ENCODE measurements around the gene DYNC2H1.

DYNC2H1 gene

DNA sequence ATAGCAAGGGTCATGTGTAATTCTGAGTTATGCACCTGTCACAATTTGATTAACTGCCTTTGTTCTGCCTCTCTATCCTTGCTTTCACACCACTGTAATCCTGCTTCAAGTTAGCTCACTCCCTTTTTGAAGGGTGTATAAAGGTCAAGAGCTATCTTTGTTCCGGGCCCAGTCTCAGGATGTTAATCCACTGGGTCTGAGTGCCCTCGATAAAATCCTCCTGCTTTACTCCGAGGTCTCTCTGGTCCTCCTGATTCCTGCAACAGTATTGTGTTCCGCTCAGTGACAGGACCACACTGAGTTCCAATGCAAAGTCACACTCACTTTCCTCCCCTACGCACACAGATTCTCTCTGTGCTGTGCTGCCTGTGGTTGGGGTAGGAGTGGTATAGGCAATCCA is 186.5 kb downstream of the DYNC2H1 start:
- H3K9ac ChIP-seq (ENCODE audit: low read length): no peak overlapping the region
- no peak overlapping the region for H3K56ac ChIP-seq (ENCODE audit: low read length)
- H3K4me2 ChIP-seq (ENCODE audit: low read length): no peak overlapping the region
- no peak overlapping the region for H3K27ac ChIP-seq (ENCODE audit: low read depth, low read length)
- no peaks in the 10 kb centered on the region for H3K27me3 ChIP-seq (ENCODE audit: insufficient read depth, low read length, poor library complexity)
- H3K4ac ChIP-seq (ENCODE audit: low read depth, low read length): no peak overlapping the region
- H2BK15ac ChIP-seq (replicated peaks; ENCODE audit: low read depth): no peak overlapping the region
- no peak overlapping the region for H3K23ac ChIP-seq (ENCODE audit: low read length)
- H3K4me1 ChIP-seq (ENCODE audit: control insufficient read depth, low read depth, low read length): no peaks in the 10 kb centered on the region
- H2BK120ac ChIP-seq (ENCODE audit: low read depth, low read length): no peak overlapping the region
- H4K8ac ChIP-seq (ENCODE audit: low read depth, low read length): no peak overlapping the region
- WGBS (ENCODE audit: extremely low coverage, insufficient coverage, low lambda C conversion rate): no CpG with 5 or more reads among the region's 5 CpGs
- no peak overlapping the region for H4K5ac ChIP-seq (ENCODE audit: low read length)
- no peak overlapping the region for H3K4me3 ChIP-seq (ENCODE audit: low read length)
- no peak overlapping the region for H2AK5ac ChIP-seq (ENCODE audit: low read length)
- DNase-seq: peak; percentile 51
- no peak overlapping the region for H3K18ac ChIP-seq (ENCODE audit: low read length)
- H3K36me3 ChIP-seq (ENCODE audit: control insufficient read depth, insufficient read depth, low read length): peaks cover 2% of the 10 kb centered on the region
- no peaks in the 10 kb centered on the region for H3K79me1 ChIP-seq (ENCODE audit: low read length)
- no peaks in the 10 kb centered on the region for H3K79me2 ChIP-seq (ENCODE audit: control insufficient read depth, insufficient read depth, low read length)
- H2BK5ac ChIP-seq (ENCODE audit: low read length): no peak overlapping the region

DNA sequence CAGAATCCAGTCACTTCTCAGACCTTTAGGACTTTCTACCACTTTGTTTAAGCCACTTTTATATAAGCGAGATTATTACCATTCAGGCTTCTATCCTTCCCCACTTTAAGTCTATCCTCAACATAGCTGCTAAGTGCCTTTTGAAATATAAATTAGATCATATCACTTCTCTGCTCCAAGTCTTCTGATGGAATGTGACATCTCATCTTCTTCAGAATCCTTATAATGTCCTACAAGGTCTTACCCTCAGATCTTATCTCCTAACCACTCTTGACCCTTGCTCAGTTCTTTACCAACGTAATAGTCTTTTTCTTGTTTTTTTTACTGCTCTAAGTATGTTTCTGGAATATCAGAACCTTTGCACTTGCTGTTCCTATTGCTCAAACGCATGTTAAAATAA is 188.7 kb downstream of the DYNC2H1 start:
- H3K18ac ChIP-seq (ENCODE audit: low read length): no peak overlapping the region
- no peaks in the 10 kb centered on the region for H3K79me2 ChIP-seq (ENCODE audit: control insufficient read depth, insufficient read depth, low read length)
- H3K23ac ChIP-seq (ENCODE audit: low read length): no peak overlapping the region
- H3K79me1 ChIP-seq (ENCODE audit: low read length): no peaks in the 10 kb centered on the region
- no peak overlapping the region for H3K4me2 ChIP-seq (ENCODE audit: low read length)
- no peak for DNase-seq
- H3K4me3 ChIP-seq (ENCODE audit: low read length): no peak overlapping the region
- H3K36me3 ChIP-seq (ENCODE audit: control insufficient read depth, insufficient read depth, low read length): no peaks in the 10 kb centered on the region
- no peak overlapping the region for H3K56ac ChIP-seq (ENCODE audit: low read length)
- no peak overlapping the region for H2BK15ac ChIP-seq (replicated peaks; ENCODE audit: low read depth)
- H4K8ac ChIP-seq (ENCODE audit: low read depth, low read length): no peak overlapping the region
- no peaks in the 10 kb centered on the region for H3K4me1 ChIP-seq (ENCODE audit: control insufficient read depth, low read depth, low read length)
- no peak overlapping the region for H4K5ac ChIP-seq (ENCODE audit: low read length)
- H3K9ac ChIP-seq (ENCODE audit: low read length): no peak overlapping the region
- no peak overlapping the region for H2BK5ac ChIP-seq (ENCODE audit: low read length)
- no peaks in the 10 kb centered on the region for H3K27me3 ChIP-seq (ENCODE audit: insufficient read depth, low read length, poor library complexity)
- H3K4ac ChIP-seq (ENCODE audit: low read depth, low read length): no peak overlapping the region
- H2BK120ac ChIP-seq (ENCODE audit: low read depth, low read length): no peak overlapping the region
- no peak overlapping the region for H3K27ac ChIP-seq (ENCODE audit: low read depth, low read length)
- no peak overlapping the region for H2AK5ac ChIP-seq (ENCODE audit: low read length)
- WGBS (ENCODE audit: extremely low coverage, insufficient coverage, low lambda C conversion rate): no CpG with 5 or more reads among the region's 3 CpGs

- H3K36me3 ChIP-seq (ENCODE audit: control insufficient read depth, insufficient read depth, low read length): no peaks in the 10 kb centered on the region
- H3K27ac ChIP-seq (ENCODE audit: low read depth, low read length): no peak overlapping the region
- no peak overlapping the region for H2BK120ac ChIP-seq (ENCODE audit: low read depth, low read length)
- 100% methylated on average over 1 of the region's 3 CpGs for WGBS (ENCODE audit: extremely low coverage, insufficient coverage, low lambda C conversion rate)
- H2BK5ac ChIP-seq (ENCODE audit: low read length): no peak overlapping the region
- no peak overlapping the region for H3K4me2 ChIP-seq (ENCODE audit: low read length)
- no peaks in the 10 kb centered on the region for H3K27me3 ChIP-seq (ENCODE audit: insufficient read depth, low read length, poor library complexity)
- no peak for DNase-seq
- no peak overlapping the region for H3K18ac ChIP-seq (ENCODE audit: low read length)
- no peak overlapping the region for H4K5ac ChIP-seq (ENCODE audit: low read length)
- H3K4ac ChIP-seq (ENCODE audit: low read depth, low read length): no peak overlapping the region
- no peak overlapping the region for H2BK15ac ChIP-seq (replicated peaks; ENCODE audit: low read depth)
- H3K4me1 ChIP-seq (ENCODE audit: control insufficient read depth, low read depth, low read length): no peaks in the 10 kb centered on the region
- H4K8ac ChIP-seq (ENCODE audit: low read depth, low read length): no peak overlapping the region
- no peak overlapping the region for H3K4me3 ChIP-seq (ENCODE audit: low read length)
- H3K56ac ChIP-seq (ENCODE audit: low read length): no peak overlapping the region
- no peaks in the 10 kb centered on the region for H3K79me1 ChIP-seq (ENCODE audit: low read length)
- H2AK5ac ChIP-seq (ENCODE audit: low read length): no peak overlapping the region
- no peaks in the 10 kb centered on the region for H3K79me2 ChIP-seq (ENCODE audit: control insufficient read depth, insufficient read depth, low read length)
- H3K9ac ChIP-seq (ENCODE audit: low read length): no peak overlapping the region
- H3K23ac ChIP-seq (ENCODE audit: low read length): no peak overlapping the region
These were observed 206.0 kb downstream of the DYNC2H1 start for GRCh38 chr11:103315248-103315647.

DNA sequence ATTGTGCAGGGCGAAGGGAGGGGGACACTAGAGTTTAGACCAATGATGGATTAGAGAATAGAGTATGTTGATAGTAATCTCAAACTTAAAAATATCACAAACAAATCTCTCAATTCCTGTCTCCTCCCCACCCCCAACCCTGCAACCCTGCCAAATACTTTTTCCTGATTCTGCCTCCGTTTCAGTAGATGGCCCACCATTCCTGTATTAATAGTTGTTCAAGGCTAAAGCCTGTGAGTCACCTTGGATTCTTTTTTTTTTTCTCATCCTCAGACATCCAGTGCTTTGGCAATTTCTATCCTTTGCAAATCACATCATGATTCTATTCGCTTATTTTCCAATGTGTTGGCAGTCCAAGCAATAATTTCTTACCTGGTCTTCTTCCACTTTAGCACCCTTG is 207.9 kb downstream of the DYNC2H1 start:
- Histone ChIP-seq H2AK5ac (ENCODE audit: low read length) (no peak overlapping the region), H2BK15ac (replicated peaks; ENCODE audit: low read depth) (no peak overlapping the region), H3K56ac (ENCODE audit: low read length) (no peak overlapping the region), H2BK5ac (ENCODE audit: low read length) (no peak overlapping the region), H3K9ac (ENCODE audit: low read length) (no peak overlapping the region), H3K79me1 (ENCODE audit: low read length) (no peaks in the 10 kb centered on the region), H3K27me3 (ENCODE audit: insufficient read depth, low read length, poor library complexity) (no peaks in the 10 kb centered on the region), H3K4me3 (ENCODE audit: low read length) (no peak overlapping the region), H3K79me2 (ENCODE audit: control insufficient read depth, insufficient read depth, low read length) (no peaks in the 10 kb centered on the region), H3K36me3 (ENCODE audit: control insufficient read depth, insufficient read depth, low read length) (no peaks in the 10 kb centered on the region), H3K4ac (ENCODE audit: low read depth, low read length) (no peak overlapping the region), H4K5ac (ENCODE audit: low read length) (no peak overlapping the region), H3K18ac (ENCODE audit: low read length) (no peak overlapping the region), H3K4me1 (ENCODE audit: control insufficient read depth, low read depth, low read length) (no peaks in the 10 kb centered on the region), H4K8ac (ENCODE audit: low read depth, low read length) (no peak overlapping the region), H3K4me2 (ENCODE audit: low read length) (no peak overlapping the region), H3K27ac (ENCODE audit: low read depth, low read length) (no peak overlapping the region), H3K23ac (ENCODE audit: low read length) (no peak overlapping the region), H2BK120ac (ENCODE audit: low read depth, low read length) (no peak overlapping the region)
- no peak for DNase-seq
- WGBS (ENCODE audit: extremely low coverage, insufficient coverage, low lambda C conversion rate): no CpG with 5 or more reads among the region's 3 CpGs

DNA sequence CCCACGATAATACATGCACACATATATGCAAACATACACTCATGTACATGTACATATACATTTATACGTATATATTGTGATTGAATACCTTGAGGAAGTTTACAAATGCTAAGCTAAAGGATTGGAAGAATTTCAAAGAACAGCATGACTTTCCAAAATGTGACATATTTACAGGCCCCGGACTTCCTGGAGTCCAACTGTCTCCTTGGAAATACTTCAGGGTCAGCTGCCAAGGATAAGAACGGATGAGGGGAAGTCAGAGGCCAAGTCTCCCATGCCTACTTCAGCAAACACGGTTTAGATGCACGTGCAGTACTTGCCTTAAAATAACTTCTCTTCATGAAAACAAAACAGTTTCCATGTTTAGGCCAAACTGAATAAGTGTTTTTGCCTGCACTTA is 213.6 kb downstream of the DYNC2H1 start:
- no peak overlapping the region for H3K4me2 ChIP-seq (ENCODE audit: low read length)
- no peak overlapping the region for H3K4me3 ChIP-seq (ENCODE audit: low read length)
- no peak overlapping the region for H4K8ac ChIP-seq (ENCODE audit: low read depth, low read length)
- no peak overlapping the region for H3K18ac ChIP-seq (ENCODE audit: low read length)
- WGBS (ENCODE audit: extremely low coverage, insufficient coverage, low lambda C conversion rate): no CpG with 5 or more reads among the region's 6 CpGs
- no peak for DNase-seq
- no peak overlapping the region for H2BK5ac ChIP-seq (ENCODE audit: low read length)
- no peak overlapping the region for H4K5ac ChIP-seq (ENCODE audit: low read length)
- H3K79me1 ChIP-seq (ENCODE audit: low read length): no peaks in the 10 kb centered on the region
- H3K56ac ChIP-seq (ENCODE audit: low read length): no peak overlapping the region
- H3K36me3 ChIP-seq (ENCODE audit: control insufficient read depth, insufficient read depth, low read length): no peaks in the 10 kb centered on the region
- H3K4me1 ChIP-seq (ENCODE audit: control insufficient read depth, low read depth, low read length): no peaks in the 10 kb centered on the region
- H3K9ac ChIP-seq (ENCODE audit: low read length): no peak overlapping the region
- no peak overlapping the region for H3K27ac ChIP-seq (ENCODE audit: low read depth, low read length)
- no peaks in the 10 kb centered on the region for H3K79me2 ChIP-seq (ENCODE audit: control insufficient read depth, insufficient read depth, low read length)
- no peak overlapping the region for H2AK5ac ChIP-seq (ENCODE audit: low read length)
- H2BK15ac ChIP-seq (replicated peaks; ENCODE audit: low read depth): no peak overlapping the region
- H3K27me3 ChIP-seq (ENCODE audit: insufficient read depth, low read length, poor library complexity): no peaks in the 10 kb centered on the region
- no peak overlapping the region for H2BK120ac ChIP-seq (ENCODE audit: low read depth, low read length)
- H3K4ac ChIP-seq (ENCODE audit: low read depth, low read length): no peak overlapping the region
- no peak overlapping the region for H3K23ac ChIP-seq (ENCODE audit: low read length)

DNA sequence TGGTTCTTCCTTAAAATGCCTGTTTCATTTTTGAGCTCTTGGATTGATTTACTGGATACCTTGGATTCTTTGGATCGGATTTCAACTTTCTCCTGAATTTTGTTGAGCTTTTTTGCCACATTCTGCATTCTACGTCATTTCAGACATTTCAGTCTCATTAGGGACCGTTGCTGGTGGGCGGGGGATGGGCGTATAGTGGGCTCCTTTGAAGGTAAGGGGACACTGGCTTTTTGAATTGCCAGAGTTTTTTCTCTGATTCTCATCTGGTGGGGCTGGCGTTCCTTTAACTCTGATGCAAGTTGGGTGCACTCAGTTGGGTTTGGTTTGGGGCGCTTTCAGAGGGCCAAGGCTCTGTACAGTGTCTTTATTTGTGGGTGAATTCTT is 216.5 kb downstream of the DYNC2H1 start:
- no peak for DNase-seq
- no peak overlapping the region for H3K4me2 ChIP-seq (ENCODE audit: low read length)
- WGBS (ENCODE audit: extremely low coverage, insufficient coverage, low lambda C conversion rate): no CpG with 5 or more reads among the region's 7 CpGs

More for the DNA sequence above, 216.5 kb downstream of the DYNC2H1 start:
- Histone ChIP-seq H3K4me3 (ENCODE audit: low read length) (no peak overlapping the region), H3K27me3 (ENCODE audit: insufficient read depth, low read length, poor library complexity) (no peaks in the 10 kb centered on the region), H3K4me1 (ENCODE audit: control insufficient read depth, low read depth, low read length) (no peaks in the 10 kb centered on the region), H3K36me3 (ENCODE audit: control insufficient read depth, insufficient read depth, low read length) (no peaks in the 10 kb centered on the region), H4K5ac (ENCODE audit: low read length) (no peak overlapping the region), H3K79me2 (ENCODE audit: control insufficient read depth, insufficient read depth, low read length) (no peaks in the 10 kb centered on the region), H3K56ac (ENCODE audit: low read length) (no peak overlapping the region), H3K9ac (ENCODE audit: low read length) (no peak overlapping the region), H2BK120ac (ENCODE audit: low read depth, low read length) (no peak overlapping the region), H2BK15ac (replicated peaks; ENCODE audit: low read depth) (no peak overlapping the region), H3K23ac (ENCODE audit: low read length) (no peak overlapping the region), H2AK5ac (ENCODE audit: low read length) (no peak overlapping the region), H3K27ac (ENCODE audit: low read depth, low read length) (no peak overlapping the region), H3K4ac (ENCODE audit: low read depth, low read length) (no peak overlapping the region), H4K8ac (ENCODE audit: low read depth, low read length) (no peak overlapping the region), H2BK5ac (ENCODE audit: low read length) (no peak overlapping the region), H3K18ac (ENCODE audit: low read length) (no peak overlapping the region), H3K79me1 (ENCODE audit: low read length) (no peaks in the 10 kb centered on the region)

All from mesendoderm (in vitro differentiated cells).